Stimulated activated CD4-positive, alpha-beta T cell treated with anti-CD3 and anti-CD28 coated beads, Interleukin-12 subunit alpha, Interleukin-12 subunit beta, amount 100 ng/mL, for 4 hours (primary cell): ENCODE results near the gene CASK.

Experiments used
- DNase-seq: peaks from one replicate; pipeline ENCODE4 v3.0.0-alpha.2; 2020

Gene CASK

GRCh38 chrX:41923211-41923977 is at the start of gene CASK:
CASK (minus strand) TSS chrX:41923554; CDS start chrX:41922988, 566 bp downstream.
- DNase-seq, result peak; percentile 83

- DNase-seq, result no peak
Observed at GRCh38 chrX:41971346-41971745, 48.0 kb upstream of the CASK start.

- no peak for DNase-seq
Observed at GRCh38 chrX:41970419-41970818, 47.1 kb upstream of the CASK start.

GRCh38 chrX:41963348-41963747 is 40.0 kb upstream of the CASK start:
- no peak for DNase-seq

GRCh38 chrX:41960142-41960541 is 36.8 kb upstream of the CASK start:
- no peak for DNase-seq

- DNase-seq, result no peak
Observed at GRCh38 chrX:41958861-41959260, 35.5 kb upstream of the CASK start.

GRCh38 chrX:41956027-41956426 is 32.7 kb upstream of the CASK start:
- no peak for DNase-seq

- DNase-seq, result no peak
Observed at GRCh38 chrX:41952102-41952501, 28.7 kb upstream of the CASK start.

- no peak for DNase-seq
Observed at GRCh38 chrX:41946989-41947612, 23.7 kb upstream of the CASK start.

GRCh38 chrX:41946235-41946634 is 22.9 kb upstream of the CASK start:
- DNase-seq, result no peak

- no peak for DNase-seq
Observed at GRCh38 chrX:41935832-41936231, 12.5 kb upstream of the CASK start.

GRCh38 chrX:41933546-41933945 is 10.2 kb upstream of the CASK start:
- DNase-seq, result no peak

- no peak for DNase-seq
Observed at GRCh38 chrX:41932885-41933284, 9.5 kb upstream of the CASK start.

GRCh38 chrX:41931591-41931990 is 8.2 kb upstream of the CASK start:
- no peak for DNase-seq

- peak; percentile 12 for DNase-seq
Observed at GRCh38 chrX:41923978-41924683, 777 bp upstream of the CASK start.

GRCh38 chrX:41922431-41923151 is 763 bp downstream of the CASK start:
- peak; percentile 7 for DNase-seq

- DNase-seq, result peak; percentile 6
Observed at GRCh38 chrX:41921492-41922430, 1.6 kb downstream of the CASK start.

GRCh38 chrX:41919870-41920269 is 3.5 kb downstream of the CASK start:
- no peak for DNase-seq

- no peak for DNase-seq
Observed at GRCh38 chrX:41917517-41917916, 5.8 kb downstream of the CASK start.

- DNase-seq, result no peak
Observed at GRCh38 chrX:41913476-41913875, 9.9 kb downstream of the CASK start.

GRCh38 chrX:41912923-41913322 is 10.4 kb downstream of the CASK start:
- DNase-seq, result no peak

GRCh38 chrX:41909068-41909467 is 14.3 kb downstream of the CASK start:
- DNase-seq, result no peak
